Natural killer cell (primary cell): ENCODE measurements around the gene SMG6. TPM values are rescaled to one million over a fixed set of nuclear protein-coding genes. Genes with fewer than 3 reads are reported as not detected.

ENCODE experiments used
- ATAC-seq, 3 donors: fragments of 150-1000 bp in 2 of 3; fragments of 200-7000 bp in 1 of 3; cut with Tn5 transposase; 1 replicate in 1 of 3; 2 replicates in 2 of 3; pipeline ENCODE4 v1.10.0; 2021; ENCODE audit warnings: mild to moderate bottlenecking in 2 of 3, moderate library complexity in 2 of 3
- DNase-seq, 2 donors: peaks; one replicate each; pipeline versions ENCODE4 v3.0.0 to v3.0.0-alpha.2; 2013 to 2021; ENCODE audit warnings: mixed read lengths in 1 of 2
- H3K27ac ChIP-seq: one replicate; pipeline ENCODE4 v1.5.1; 2013; ENCODE audit warnings: mild to moderate bottlenecking, low read length
- H3K27me3 ChIP-seq: one replicate; pipeline ENCODE4 v1.6.1; 2013; ENCODE audit warnings: low read length; ENCODE audit not compliant: control insufficient read depth, insufficient read depth
- H3K36me3 ChIP-seq: one replicate; pipeline ENCODE4 v1.6.1; 2013; ENCODE audit warnings: low read length; ENCODE audit not compliant: control insufficient read depth, insufficient read depth
- H3K4me1 ChIP-seq: one replicate; pipeline ENCODE4 v1.6.1; 2013; ENCODE audit warnings: low read length; ENCODE audit not compliant: control insufficient read depth, insufficient read depth
- H3K4me3 ChIP-seq: one replicate; pipeline ENCODE4 v1.5.1; 2013; ENCODE audit warnings: low read length
- H3K9me3 ChIP-seq: one replicate; pipeline ENCODE4 v1.6.1; 2013; ENCODE audit warnings: low read length; ENCODE audit not compliant: control insufficient read depth, insufficient read depth
- H3K27ac Mint-ChIP-seq, 2 donors: one replicate each; pipeline ENCODE4 v1.8.0; 2022; ENCODE audit warnings: mild to moderate bottlenecking in 2 of 2, mixed read lengths in 2 of 2, moderate library complexity in 1 of 2
- H3K27me3 Mint-ChIP-seq, 2 donors: one replicate each; pipeline ENCODE4 v1.8.0; 2022; ENCODE audit warnings: low read depth in 2 of 2, mixed read lengths in 2 of 2
- H3K36me3 Mint-ChIP-seq: one replicate; pipeline ENCODE4 v1.8.0; 2022; ENCODE audit warnings: mixed read lengths
- H3K4me1 Mint-ChIP-seq, 2 donors: one replicate each; pipeline ENCODE4 v1.8.0; 2022; ENCODE audit warnings: mixed read lengths in 2 of 2
- H3K4me3 Mint-ChIP-seq: one replicate; pipeline ENCODE4 v1.8.0; 2022; ENCODE audit warnings: mild to moderate bottlenecking, moderate library complexity, mixed read lengths
- H3K9me3 Mint-ChIP-seq, 2 donors: one replicate each; pipeline ENCODE4 v1.8.0; 2022; ENCODE audit warnings: mixed read lengths in 2 of 2
- WGBS: methylation state at CpG from one replicate; pipeline ENCODE4 v1.1.7; 2013; ENCODE audit warnings: missing lambda C conversion rate; ENCODE audit not compliant: insufficient coverage; 5-methylcytosine and 5-hydroxymethylcytosine counted together
- intact Hi-C: fragments of 100-400 bp; cut with micrococcal nuclease; formaldehyde crosslinking; loops from one replicate; pipeline ENCODE4 v1.14.2; 2022
- total RNA-seq, 4 donors: library from RNA; stranded (reverse); fragments of 120-200 nt in 1 of 4; gene quantifications; one replicate each; pipeline versions ENCODE4 v1.2.3 to v1.2.4, GENCODE V29; 2013 to 2022
- TF ChIP-seq, protein P1 (sequence below): fragments of 200-600 bp; IDR thresholded peaks from one replicate; pipeline ENCODE4 v1.8.0; 2022; ENCODE audit warnings: antibody characterized with exemption

SMG6 gene
- total RNA-seq, 3 donors from 2014 or later (not counting 1 experiment from before 2014, with no cell fraction given) = 41.6 to 49.4 (median 48.2) TPM

DNA sequence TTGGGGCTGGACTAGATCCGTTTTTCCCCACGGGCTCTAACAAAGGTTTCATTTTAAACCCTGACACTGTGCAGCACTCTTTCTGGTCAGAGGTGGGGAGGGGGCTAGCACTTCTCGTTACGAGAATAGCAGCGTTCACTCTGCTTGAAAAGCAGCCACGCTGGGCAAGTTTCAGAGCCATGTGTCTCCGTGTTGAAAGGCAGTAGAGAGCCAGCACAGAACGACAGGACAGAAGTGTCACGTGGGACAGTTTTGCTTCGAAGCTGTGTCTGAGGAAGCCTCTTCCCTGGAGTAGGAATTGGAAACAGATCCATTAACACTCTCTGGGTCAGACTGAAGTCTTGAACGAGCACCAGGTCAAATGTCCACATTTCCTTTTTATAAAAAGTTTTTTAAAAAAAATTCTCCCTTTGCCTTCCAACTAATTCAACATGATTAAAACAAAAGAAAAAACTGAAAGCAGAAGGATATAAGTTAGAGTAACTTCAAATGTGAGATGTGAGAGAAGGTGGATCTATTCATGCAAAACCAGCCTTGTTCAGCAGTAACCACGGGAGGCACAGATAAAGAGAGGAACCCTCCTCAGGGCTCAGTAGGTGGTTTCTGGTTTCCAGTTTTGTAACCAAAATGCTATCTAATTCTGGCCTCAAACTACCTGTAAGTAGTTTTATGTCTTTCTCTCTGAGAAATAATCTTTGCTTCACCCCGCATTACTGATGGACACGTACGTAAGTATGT lies 65.0 kb downstream of the SMG6 start:
- TF ChIP-seq, protein P1, sequence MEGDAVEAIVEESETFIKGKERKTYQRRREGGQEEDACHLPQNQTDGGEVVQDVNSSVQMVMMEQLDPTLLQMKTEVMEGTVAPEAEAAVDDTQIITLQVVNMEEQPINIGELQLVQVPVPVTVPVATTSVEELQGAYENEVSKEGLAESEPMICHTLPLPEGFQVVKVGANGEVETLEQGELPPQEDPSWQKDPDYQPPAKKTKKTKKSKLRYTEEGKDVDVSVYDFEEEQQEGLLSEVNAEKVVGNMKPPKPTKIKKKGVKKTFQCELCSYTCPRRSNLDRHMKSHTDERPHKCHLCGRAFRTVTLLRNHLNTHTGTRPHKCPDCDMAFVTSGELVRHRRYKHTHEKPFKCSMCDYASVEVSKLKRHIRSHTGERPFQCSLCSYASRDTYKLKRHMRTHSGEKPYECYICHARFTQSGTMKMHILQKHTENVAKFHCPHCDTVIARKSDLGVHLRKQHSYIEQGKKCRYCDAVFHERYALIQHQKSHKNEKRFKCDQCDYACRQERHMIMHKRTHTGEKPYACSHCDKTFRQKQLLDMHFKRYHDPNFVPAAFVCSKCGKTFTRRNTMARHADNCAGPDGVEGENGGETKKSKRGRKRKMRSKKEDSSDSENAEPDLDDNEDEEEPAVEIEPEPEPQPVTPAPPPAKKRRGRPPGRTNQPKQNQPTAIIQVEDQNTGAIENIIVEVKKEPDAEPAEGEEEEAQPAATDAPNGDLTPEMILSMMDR = no peak
- intact Hi-C loops = no loop called here

DNA sequence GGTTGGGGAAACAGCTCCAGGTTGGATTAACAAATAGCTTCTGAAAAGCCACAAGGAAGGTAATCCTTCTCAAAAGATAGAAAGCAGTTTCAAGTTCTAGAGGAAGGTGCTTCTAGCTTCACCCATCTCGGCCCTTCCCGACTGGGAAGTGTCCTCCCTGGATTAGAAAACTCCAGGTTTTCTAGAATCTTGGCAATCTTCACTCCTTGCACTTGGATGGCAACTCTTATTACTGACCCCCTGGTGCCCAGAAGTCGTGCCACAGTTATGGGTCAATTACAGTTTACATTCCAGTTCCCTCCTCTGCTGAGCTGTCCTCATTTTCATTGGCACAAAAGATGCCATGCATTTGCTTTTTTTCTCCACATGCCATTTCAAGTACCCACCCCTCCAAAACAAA lies 65.6 kb downstream of the SMG6 start:
- Histone ChIP-seq H3K27me3 (no peaks in the 10 kb centered on the region), H3K27ac (no peak overlapping the region), H3K36me3 (peaks cover 27% of the 10 kb centered on the region), H3K4me3 (no peak overlapping the region), H3K9me3 (no peaks in the 10 kb centered on the region), H3K4me1 (no peaks in the 10 kb centered on the region)
- ATAC-seq (no peak), DNase-seq (no peak)
- Mint-ChIP-seq H3K27ac (no peak overlapping the region), H3K4me3 (no peak overlapping the region), H3K27me3 (no peaks in the 10 kb centered on the region), H3K9me3 (no peaks in the 10 kb centered on the region), H3K4me1 (no peaks in the 10 kb centered on the region), H3K36me3 (peaks cover 6% of the 10 kb centered on the region)
- intact Hi-C loops = no loop called here
- TF ChIP-seq, protein P1 = no peak
- WGBS = 98% methylated on average over 3 of the region's 3 CpGs

More for the DNA sequence above, 65.0 kb downstream of the SMG6 start:
- H3K9me3 Mint-ChIP-seq = no peaks in the 10 kb centered on the region
- H3K27ac Mint-ChIP-seq = no peak overlapping the region
- H3K27ac ChIP-seq = no peak overlapping the region
- ATAC-seq = no peak
- H3K27me3 ChIP-seq = no peaks in the 10 kb centered on the region
- no peaks in the 10 kb centered on the region for H3K4me1 ChIP-seq
- no peak for DNase-seq
- H3K36me3 Mint-ChIP-seq = peaks cover 13% of the 10 kb centered on the region
- no peak overlapping the region for H3K4me3 ChIP-seq
- no peaks in the 10 kb centered on the region for H3K4me1 Mint-ChIP-seq
- WGBS = 87% methylated on average over 14 of the region's 15 CpGs
- no peaks in the 10 kb centered on the region for H3K9me3 ChIP-seq
- peaks cover 27% of the 10 kb centered on the region for H3K36me3 ChIP-seq
- no peaks in the 10 kb centered on the region for H3K27me3 Mint-ChIP-seq
- no peak overlapping the region for H3K4me3 Mint-ChIP-seq

DNA sequence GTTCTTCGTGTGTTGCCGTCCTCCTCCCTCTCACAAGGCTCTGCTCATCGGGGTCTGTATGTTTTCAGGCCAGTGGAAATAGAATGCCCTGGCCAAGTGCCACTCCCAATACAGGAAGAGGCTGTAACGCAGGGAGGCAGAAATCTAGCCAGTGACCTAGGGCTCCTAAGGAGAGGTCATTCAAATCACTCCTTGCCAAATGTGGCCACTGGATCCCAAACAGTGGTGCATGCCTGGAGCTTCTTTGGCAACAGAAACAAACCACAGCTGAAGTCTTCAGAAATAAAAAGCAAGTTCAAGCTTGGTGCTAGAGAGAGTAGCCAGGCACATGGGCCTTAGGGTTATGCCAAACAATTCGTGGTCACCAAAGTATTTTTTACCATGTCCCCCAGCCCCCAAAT lies 66.1 kb downstream of the SMG6 start:
- no peaks in the 10 kb centered on the region for H3K9me3 ChIP-seq
- ATAC-seq (no peak), DNase-seq (no peak)
- peaks cover 27% of the 10 kb centered on the region for H3K36me3 ChIP-seq
- intact Hi-C loops = no loop called here
- H3K4me1 ChIP-seq = no peaks in the 10 kb centered on the region
- Mint-ChIP-seq H3K4me3 (no peak overlapping the region), H3K36me3 (peaks cover 6% of the 10 kb centered on the region), H3K4me1 (no peaks in the 10 kb centered on the region), H3K27me3 (no peaks in the 10 kb centered on the region), H3K9me3 (no peaks in the 10 kb centered on the region), H3K27ac (no peak overlapping the region)
- 97% methylated on average over 5 of the region's 5 CpGs for WGBS
- no peaks in the 10 kb centered on the region for H3K27me3 ChIP-seq
- H3K4me3 ChIP-seq = no peak overlapping the region
- TF ChIP-seq, protein P1 = no peak
- H3K27ac ChIP-seq = no peak overlapping the region
